ENCODE measurements around the gene HS6ST3. TPM values are rescaled to one million over a fixed set of nuclear protein-coding genes. Genes with fewer than 3 reads are reported as not detected.

HS6ST3 gene
- polyA plus RNA-seq, 2 donors: 0.12 to 0.25 TPM

GRCh38 chr13:96844195-96844594 is 754.3 kb downstream of the HS6ST3 start:
- Histone ChIP-seq H3K4me1 (ENCODE audit: control insufficient read depth in 2 of 2, insufficient read depth in 2 of 2, low read length in 1 of 2) (no peaks in the 10 kb centered on the region), H3K36me3 (ENCODE audit: control insufficient read depth in 2 of 2, insufficient read depth in 2 of 2, low read length in 1 of 2) (no peaks in the 10 kb centered on the region), H3K4me3 (ENCODE audit: low read depth in 1 of 2, low read length in 2 of 2) (no peak overlapping the region), H3K27me3 (ENCODE audit: control insufficient read depth in 1 of 2, insufficient read depth in 2 of 2, low read length in 2 of 2) (no peaks in the 10 kb centered on the region), H3K9me3 (ENCODE audit: control insufficient read depth in 2 of 2, insufficient read depth in 1 of 2, low read depth in 1 of 2, low read length in 1 of 2) (no peaks in the 10 kb centered on the region), H3K27ac (ENCODE audit: low read depth in 2 of 2, low read length in 1 of 2) (no peak overlapping the region)

DNA sequence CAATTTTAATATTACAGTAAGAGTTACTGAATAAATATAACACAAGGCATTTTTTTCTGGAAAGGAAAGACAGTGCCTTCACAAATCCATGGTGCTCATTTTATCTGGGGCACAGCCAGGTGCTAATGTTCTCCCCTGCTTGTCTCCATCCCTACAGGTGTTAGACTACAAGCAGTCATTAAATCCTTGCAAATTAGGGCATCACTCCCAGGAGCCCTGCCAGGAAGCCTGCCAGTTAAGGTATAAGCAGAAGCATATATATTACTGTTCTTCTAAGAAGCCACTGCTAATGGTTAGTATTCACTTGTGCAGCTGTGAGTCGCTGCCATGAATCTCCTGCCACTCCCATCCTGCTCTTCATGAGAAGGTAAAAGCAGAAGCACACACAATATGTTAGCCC is 754.7 kb downstream of the HS6ST3 start:
- H3K27me3 ChIP-seq (ENCODE audit: control insufficient read depth in 1 of 2, insufficient read depth in 2 of 2, low read length in 2 of 2): no peaks in the 10 kb centered on the region
- H3K9me3 ChIP-seq (ENCODE audit: control insufficient read depth in 2 of 2, insufficient read depth in 1 of 2, low read depth in 1 of 2, low read length in 1 of 2): no peaks in the 10 kb centered on the region
- no peak overlapping the region for H3K27ac ChIP-seq (ENCODE audit: low read depth in 2 of 2, low read length in 1 of 2)
- no peaks in the 10 kb centered on the region for H3K36me3 ChIP-seq (ENCODE audit: control insufficient read depth in 2 of 2, insufficient read depth in 2 of 2, low read length in 1 of 2)
- H3K4me3 ChIP-seq (ENCODE audit: low read depth in 1 of 2, low read length in 2 of 2): no peak overlapping the region
- 68 to 70% methylated on average over 1 of the region's 1 CpG for WGBS, 2 donors
- no peaks in the 10 kb centered on the region for H3K4me1 ChIP-seq (ENCODE audit: control insufficient read depth in 2 of 2, insufficient read depth in 2 of 2, low read length in 1 of 2)

GRCh38 chr13:96848286-96848685 is 758.4 kb downstream of the HS6ST3 start:
- Histone ChIP-seq H3K27me3 (ENCODE audit: control insufficient read depth in 1 of 2, insufficient read depth in 2 of 2, low read length in 2 of 2) (no peaks in the 10 kb centered on the region), H3K27ac (ENCODE audit: low read depth in 2 of 2, low read length in 1 of 2) (no peak overlapping the region), H3K4me1 (ENCODE audit: control insufficient read depth in 2 of 2, insufficient read depth in 2 of 2, low read length in 1 of 2) (no peaks in the 10 kb centered on the region), H3K4me3 (ENCODE audit: low read depth in 1 of 2, low read length in 2 of 2) (no peak overlapping the region), H3K36me3 (ENCODE audit: control insufficient read depth in 2 of 2, insufficient read depth in 2 of 2, low read length in 1 of 2) (no peaks in the 10 kb centered on the region), H3K9me3 (ENCODE audit: control insufficient read depth in 2 of 2, insufficient read depth in 1 of 2, low read depth in 1 of 2, low read length in 1 of 2) (no peaks in the 10 kb centered on the region)
- 57 to 63% methylated on average over 6 of the region's 6 CpGs for WGBS, 2 donors

DNA sequence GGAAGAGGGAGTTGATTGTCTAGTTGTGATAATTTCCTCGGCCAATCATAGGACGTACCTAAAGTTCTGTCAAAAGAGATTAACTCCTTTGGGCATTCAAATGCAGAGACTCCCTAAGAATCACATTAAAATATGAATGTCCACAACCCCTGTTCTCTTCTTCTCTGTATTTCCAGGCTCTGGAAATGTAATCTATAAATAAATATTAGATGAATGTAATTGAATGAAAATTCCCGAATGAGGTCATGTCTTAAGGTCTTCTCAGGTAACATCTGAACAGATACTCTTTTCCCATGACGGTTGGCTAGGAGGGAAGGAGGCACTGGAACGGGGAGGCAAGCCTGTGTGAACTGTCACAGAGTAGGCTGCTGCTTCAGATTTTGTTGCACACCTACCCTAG is 759.2 kb downstream of the HS6ST3 start:
- H3K4me3 ChIP-seq (ENCODE audit: low read depth in 1 of 2, low read length in 2 of 2): no peak overlapping the region
- no peaks in the 10 kb centered on the region for H3K4me1 ChIP-seq (ENCODE audit: control insufficient read depth in 2 of 2, insufficient read depth in 2 of 2, low read length in 1 of 2)
- no peak overlapping the region for H3K27ac ChIP-seq (ENCODE audit: low read depth in 2 of 2, low read length in 1 of 2)
- H3K36me3 ChIP-seq (ENCODE audit: control insufficient read depth in 2 of 2, insufficient read depth in 2 of 2, low read length in 1 of 2): no peaks in the 10 kb centered on the region
- WGBS, 2 donors: 74 to 84% methylated on average over 5 of the region's 5 CpGs
- H3K27me3 ChIP-seq (ENCODE audit: control insufficient read depth in 1 of 2, insufficient read depth in 2 of 2, low read length in 2 of 2): no peaks in the 10 kb centered on the region
- no peaks in the 10 kb centered on the region for H3K9me3 ChIP-seq (ENCODE audit: control insufficient read depth in 2 of 2, insufficient read depth in 1 of 2, low read depth in 1 of 2, low read length in 1 of 2)

DNA sequence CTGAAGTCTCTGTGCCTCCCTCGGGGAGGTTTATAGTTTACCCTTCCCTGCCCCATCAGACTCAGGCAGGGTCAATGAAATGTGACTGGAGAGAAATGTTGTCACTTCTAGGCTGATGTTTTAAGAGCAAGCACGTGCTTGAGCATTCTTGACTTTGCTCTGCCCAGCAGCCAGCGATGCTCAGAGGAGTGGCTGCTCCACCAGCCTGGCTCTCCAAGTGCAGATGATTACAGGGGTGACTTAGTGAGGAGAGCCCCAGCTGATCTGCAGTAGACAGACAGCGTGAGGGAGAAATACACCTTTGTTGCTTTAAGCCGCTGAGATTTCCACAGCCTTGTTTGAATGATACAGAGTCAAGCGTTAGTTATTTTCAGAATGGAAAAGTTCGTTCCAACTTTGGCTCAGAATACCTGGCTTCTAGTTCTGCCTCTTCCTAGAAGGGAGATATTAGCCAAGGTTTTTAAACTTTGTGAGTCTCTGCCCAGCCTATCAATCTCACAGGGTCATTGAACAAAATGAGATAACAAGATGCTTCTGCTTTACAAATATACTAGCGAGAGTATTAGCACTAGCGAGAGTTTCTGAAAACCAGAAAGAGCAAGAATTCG is 760.7 kb downstream of the HS6ST3 start:
- no peak overlapping the region for H3K27ac ChIP-seq (ENCODE audit: low read depth in 2 of 2, low read length in 1 of 2)
- H3K9me3 ChIP-seq (ENCODE audit: control insufficient read depth in 2 of 2, insufficient read depth in 1 of 2, low read depth in 1 of 2, low read length in 1 of 2): no peaks in the 10 kb centered on the region
- no peaks in the 10 kb centered on the region for H3K36me3 ChIP-seq (ENCODE audit: control insufficient read depth in 2 of 2, insufficient read depth in 2 of 2, low read length in 1 of 2)
- H3K4me1 ChIP-seq (ENCODE audit: control insufficient read depth in 2 of 2, insufficient read depth in 2 of 2, low read length in 1 of 2): no peaks in the 10 kb centered on the region
- H3K27me3 ChIP-seq (ENCODE audit: control insufficient read depth in 1 of 2, insufficient read depth in 2 of 2, low read length in 2 of 2): no peaks in the 10 kb centered on the region
- WGBS, 2 donors: 84 to 85% methylated on average over 10 of the region's 10 CpGs
- H3K4me3 ChIP-seq (ENCODE audit: low read depth in 1 of 2, low read length in 2 of 2): no peak overlapping the region

GRCh38 chr13:96851856-96852445 is 762.0 kb downstream of the HS6ST3 start:
- H3K36me3 ChIP-seq (ENCODE audit: control insufficient read depth in 2 of 2, insufficient read depth in 2 of 2, low read length in 1 of 2): no peaks in the 10 kb centered on the region
- H3K27me3 ChIP-seq (ENCODE audit: control insufficient read depth in 1 of 2, insufficient read depth in 2 of 2, low read length in 2 of 2): no peaks in the 10 kb centered on the region
- H3K27ac ChIP-seq (ENCODE audit: low read depth in 2 of 2, low read length in 1 of 2): no peak overlapping the region
- WGBS, 2 donors: 73 to 75% methylated on average over 9 of the region's 9 CpGs
- H3K9me3 ChIP-seq (ENCODE audit: control insufficient read depth in 2 of 2, insufficient read depth in 1 of 2, low read depth in 1 of 2, low read length in 1 of 2): no peaks in the 10 kb centered on the region
- no peak overlapping the region for H3K4me3 ChIP-seq (ENCODE audit: low read depth in 1 of 2, low read length in 2 of 2)
- H3K4me1 ChIP-seq (ENCODE audit: control insufficient read depth in 2 of 2, insufficient read depth in 2 of 2, low read length in 1 of 2): no peaks in the 10 kb centered on the region

DNA sequence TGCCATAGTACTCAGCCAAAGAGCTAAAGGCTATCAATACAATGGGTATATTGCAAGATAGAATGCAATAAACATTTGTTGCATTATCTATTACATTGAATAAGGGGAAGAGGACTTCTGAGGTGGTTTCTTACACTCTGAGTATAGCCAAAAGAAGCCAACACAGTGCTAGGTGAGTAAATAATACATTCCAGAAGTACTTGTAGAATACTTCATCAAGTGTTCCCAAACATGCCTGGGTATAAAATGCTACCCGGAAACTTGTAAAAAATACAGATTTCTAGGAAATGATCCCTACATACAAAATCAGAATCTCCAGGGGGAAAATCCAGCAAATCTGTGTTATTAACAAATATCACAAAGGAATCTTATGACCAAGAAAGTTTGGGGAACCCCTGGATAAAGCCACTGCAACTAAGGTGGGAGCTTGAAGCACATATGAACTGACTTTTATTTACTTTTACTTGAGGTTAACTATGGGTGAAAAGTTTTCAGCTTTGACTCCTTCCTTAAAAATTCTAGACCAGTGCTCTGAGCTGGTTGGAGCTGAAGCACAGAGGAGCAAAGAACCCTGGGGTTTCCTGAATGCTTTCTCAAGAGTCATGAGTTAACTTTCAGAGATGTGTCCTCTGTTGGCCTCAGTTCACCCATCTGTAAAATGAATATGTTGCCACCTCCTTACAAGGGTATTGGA is 768.4 kb downstream of the HS6ST3 start:
- 98 to 100% methylated on average over 1 of the region's 1 CpG for WGBS, 2 donors

DNA sequence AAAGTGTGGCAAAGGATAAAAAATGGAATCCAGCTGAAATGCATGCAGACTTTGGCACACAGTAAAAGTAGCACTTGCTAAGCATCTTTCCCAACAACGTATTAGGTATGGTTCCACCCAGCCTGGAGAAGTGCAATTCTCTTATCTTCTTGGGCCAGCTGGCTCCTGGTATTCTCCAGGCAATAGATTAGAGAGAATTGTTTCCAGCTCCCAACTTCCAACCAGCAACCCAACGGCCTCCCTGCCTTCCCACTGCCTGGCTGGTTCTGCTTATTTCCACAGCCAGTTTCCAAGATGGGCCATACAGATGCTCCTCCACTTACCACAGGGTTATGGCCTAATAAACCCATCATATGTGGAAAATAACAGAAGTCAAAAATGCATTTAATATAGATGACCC is 771.0 kb downstream of the HS6ST3 start:
- Histone ChIP-seq H3K9me3 (ENCODE audit: control insufficient read depth in 2 of 2, insufficient read depth in 1 of 2, low read depth in 1 of 2, low read length in 1 of 2) (no peaks in the 10 kb centered on the region), H3K4me3 (ENCODE audit: low read depth in 1 of 2, low read length in 2 of 2) (no peak overlapping the region), H3K4me1 (ENCODE audit: control insufficient read depth in 2 of 2, insufficient read depth in 2 of 2, low read length in 1 of 2) (no peaks in the 10 kb centered on the region), H3K36me3 (ENCODE audit: control insufficient read depth in 2 of 2, insufficient read depth in 2 of 2, low read length in 1 of 2) (no peaks in the 10 kb centered on the region), H3K27me3 (ENCODE audit: control insufficient read depth in 1 of 2, insufficient read depth in 2 of 2, low read length in 2 of 2) (peaks cover 0 to 2% of the 10 kb centered on the region in 2 donors), H3K27ac (ENCODE audit: low read depth in 2 of 2, low read length in 1 of 2) (no peak overlapping the region)
- 36 to 47% methylated on average over 2 of the region's 2 CpGs for WGBS, 2 donors

More for the DNA sequence above, 768.4 kb downstream of the HS6ST3 start:
- Histone ChIP-seq H3K36me3 (ENCODE audit: control insufficient read depth in 2 of 2, insufficient read depth in 2 of 2, low read length in 1 of 2) (no peaks in the 10 kb centered on the region), H3K9me3 (ENCODE audit: control insufficient read depth in 2 of 2, insufficient read depth in 1 of 2, low read depth in 1 of 2, low read length in 1 of 2) (no peaks in the 10 kb centered on the region), H3K4me1 (ENCODE audit: control insufficient read depth in 2 of 2, insufficient read depth in 2 of 2, low read length in 1 of 2) (no peaks in the 10 kb centered on the region), H3K27me3 (ENCODE audit: control insufficient read depth in 1 of 2, insufficient read depth in 2 of 2, low read length in 2 of 2) (peaks cover 0 to 2% of the 10 kb centered on the region in 2 donors), H3K4me3 (ENCODE audit: low read depth in 1 of 2, low read length in 2 of 2) (no peak overlapping the region), H3K27ac (ENCODE audit: low read depth in 2 of 2, low read length in 1 of 2) (no peak overlapping the region)

DNA sequence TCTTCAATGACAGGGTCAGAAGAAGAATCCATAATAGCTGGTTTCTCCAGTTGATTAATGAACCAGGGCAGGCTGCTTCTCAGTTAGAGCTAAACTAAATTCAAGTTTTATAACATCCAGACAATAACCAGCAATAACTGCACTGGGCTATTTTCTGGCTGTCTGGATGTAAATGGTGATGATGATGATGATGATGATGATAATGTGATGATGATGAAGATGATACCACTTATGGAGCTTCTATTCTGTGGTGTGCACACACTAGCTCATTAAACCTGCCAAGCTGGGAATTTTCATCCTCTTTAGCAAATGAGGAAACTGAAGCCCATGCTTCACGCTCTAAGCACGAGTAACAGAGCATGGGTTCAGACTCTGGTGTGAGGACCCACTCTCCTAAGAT is 772.2 kb downstream of the HS6ST3 start:
- Histone ChIP-seq H3K36me3 (ENCODE audit: control insufficient read depth in 2 of 2, insufficient read depth in 2 of 2, low read length in 1 of 2) (no peaks in the 10 kb centered on the region), H3K4me3 (ENCODE audit: low read depth in 1 of 2, low read length in 2 of 2) (no peak overlapping the region), H3K4me1 (ENCODE audit: control insufficient read depth in 2 of 2, insufficient read depth in 2 of 2, low read length in 1 of 2) (no peaks in the 10 kb centered on the region), H3K27me3 (ENCODE audit: control insufficient read depth in 1 of 2, insufficient read depth in 2 of 2, low read length in 2 of 2) (peaks cover 0 to 2% of the 10 kb centered on the region in 2 donors), H3K9me3 (ENCODE audit: control insufficient read depth in 2 of 2, insufficient read depth in 1 of 2, low read depth in 1 of 2, low read length in 1 of 2) (no peaks in the 10 kb centered on the region), H3K27ac (ENCODE audit: low read depth in 2 of 2, low read length in 1 of 2) (no peak overlapping the region)
- WGBS, 2 donors: 85 to 97% methylated on average over 2 of the region's 2 CpGs

DNA sequence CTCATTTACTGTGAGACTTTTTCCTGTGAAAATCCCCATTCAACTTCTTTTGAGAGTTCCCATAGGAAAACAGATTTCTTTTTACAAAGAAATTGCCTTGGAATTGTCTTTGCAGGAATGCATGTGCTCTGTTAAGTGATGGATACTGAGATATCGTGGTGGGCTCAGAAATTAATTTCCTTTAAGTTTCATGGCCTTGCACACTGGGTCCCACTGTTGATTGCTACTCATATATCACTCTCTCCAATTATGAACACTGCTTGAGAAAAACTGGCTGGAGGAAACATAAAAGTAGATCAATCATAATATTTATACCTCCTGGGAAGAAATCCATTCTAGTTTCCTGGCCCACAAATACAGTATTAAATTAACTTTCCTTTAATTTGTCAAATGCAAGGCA is 773.1 kb downstream of the HS6ST3 start:
- Histone ChIP-seq H3K4me1 (ENCODE audit: control insufficient read depth in 2 of 2, insufficient read depth in 2 of 2, low read length in 1 of 2) (no peaks in the 10 kb centered on the region), H3K27ac (ENCODE audit: low read depth in 2 of 2, low read length in 1 of 2) (no peak overlapping the region), H3K4me3 (ENCODE audit: low read depth in 1 of 2, low read length in 2 of 2) (no peak overlapping the region), H3K36me3 (ENCODE audit: control insufficient read depth in 2 of 2, insufficient read depth in 2 of 2, low read length in 1 of 2) (no peaks in the 10 kb centered on the region), H3K27me3 (ENCODE audit: control insufficient read depth in 1 of 2, insufficient read depth in 2 of 2, low read length in 2 of 2) (peaks cover 0 to 2% of the 10 kb centered on the region in 2 donors), H3K9me3 (ENCODE audit: control insufficient read depth in 2 of 2, insufficient read depth in 1 of 2, low read depth in 1 of 2, low read length in 1 of 2) (no peaks in the 10 kb centered on the region)
- 50 to 64% methylated on average over 1 of the region's 1 CpG for WGBS, 2 donors

Measured in esophagus (tissue), 2 donors.